WTC11 (cell line): ENCODE measurements around the gene MRPL2. TPM values are rescaled to one million over a fixed set of nuclear protein-coding genes. Genes with fewer than 3 reads are reported as not detected.
A peak's percentile ranks its signal among the peaks of the same experiment; 100 is the strongest.

Experiments used
- ATAC-seq: fragments of 200-7000 bp; cut with Tn5 transposase; 2 replicates; pipeline ENCODE4 v1.10.0; 2021; ENCODE audit warnings: mild to moderate bottlenecking, moderate library complexity
- CTCF ChIA-PET: fragments of 300-600 bp; sonication (Branson Sonifier 250); formaldehyde crosslinking; loops from one replicate; lab custom pipeline; 2021; ENCODE audit warnings: antibody characterized with exemption; lab: Charles Lee
- POLR2A ChIA-PET: fragments of 350-600 bp; sonication (Branson Sonifier 250); formaldehyde crosslinking; loops from one replicate; lab custom pipeline; 2021; ENCODE audit warnings: antibody characterized with exemption; lab: Charles Lee
- DNase-seq: peaks from one replicate; pipeline ENCODE4 v3.0.0; 2021; ENCODE audit warnings: low spot score
- H3K27ac Mint-ChIP-seq: 2 replicates; pipeline ENCODE4 v1.8.0; 2021; ENCODE audit warnings: mixed read lengths
- H3K27me3 Mint-ChIP-seq: 2 replicates; pipeline ENCODE4 v1.8.0; 2021; ENCODE audit warnings: low read depth, mild to moderate bottlenecking, moderate library complexity, mixed read lengths
- H3K36me3 Mint-ChIP-seq: 2 replicates; pipeline ENCODE4 v1.8.0; 2021; ENCODE audit warnings: mixed read lengths
- H3K4me1 Mint-ChIP-seq: 2 replicates; pipeline ENCODE4 v1.8.0; 2022; ENCODE audit warnings: mixed read lengths
- H3K4me3 Mint-ChIP-seq: 2 replicates; pipeline ENCODE4 v1.8.0; 2021; ENCODE audit warnings: mild to moderate bottlenecking, moderate library complexity, mixed read lengths
- H3K9me3 Mint-ChIP-seq: 2 replicates; pipeline ENCODE4 v1.8.0; 2021; ENCODE audit warnings: mixed read lengths
- GABPB1 ChIP-seq: sonication (generic); formaldehyde crosslinking; IDR thresholded peaks from 2 replicates; pipeline ENCODE4 v1.8.1; 2023; ENCODE audit warnings: mild to moderate bottlenecking, missing genetic modification reagents
- GRHL2 ChIP-seq: fragments of 250-450 bp; sonication (Bioruptor Pico); IDR thresholded peaks from 2 replicates; pipeline ENCODE4 v1.8.0; 2022; ENCODE audit warnings: mild to moderate bottlenecking, moderate library complexity; ENCODE audit not compliant: insufficient replicate concordance, severe bottlenecking
- JAZF1 ChIP-seq: fragments of 250-450 bp; sonication (Bioruptor Pico); IDR thresholded peaks from 2 replicates; pipeline ENCODE4 v1.9.0; 2021; ENCODE audit warnings: moderate library complexity, mild to moderate bottlenecking, inconsistent platforms
- MYBL2 ChIP-seq: sonication (generic); formaldehyde crosslinking; IDR thresholded peaks from 2 replicates; pipeline ENCODE4 v1.8.1; 2023; ENCODE audit warnings: mild to moderate bottlenecking, moderate library complexity, missing genetic modification reagents
- NR3C1 ChIP-seq: sonication (generic); formaldehyde crosslinking; conservative IDR thresholded peaks from 2 replicates; pipeline ENCODE4 v1.8.1; 2023; ENCODE audit warnings: low read depth, mild to moderate bottlenecking, missing genetic modification reagents
- PRRX2 ChIP-seq: fragments of 250-450 bp; sonication (Bioruptor Pico); IDR thresholded peaks from 2 replicates; pipeline ENCODE4 v1.8.0; 2021; ENCODE audit warnings: mild to moderate bottlenecking
- SP1 ChIP-seq: sonication (generic); formaldehyde crosslinking; conservative IDR thresholded peaks from 2 replicates; pipeline ENCODE4 v1.8.1; 2022; ENCODE audit warnings: missing genetic modification reagents
- TEAD4 ChIP-seq: sonication (generic); formaldehyde crosslinking; IDR thresholded peaks from 2 replicates; pipeline ENCODE4 v1.8.0; 2022; ENCODE audit warnings: mild to moderate bottlenecking, missing genetic modification reagents
- TP53 ChIP-seq: sonication (generic); formaldehyde crosslinking; IDR thresholded peaks from 2 replicates; pipeline ENCODE4 v1.8.1; 2023; ENCODE audit warnings: mild to moderate bottlenecking, missing genetic modification reagents
- ZNF219 ChIP-seq: sonication (generic); formaldehyde crosslinking; IDR thresholded peaks from 2 replicates; pipeline ENCODE4 v1.8.0; 2023; ENCODE audit warnings: missing genetic modification reagents, mild to moderate bottlenecking, borderline replicate concordance
- ZNF396 ChIP-seq: fragments of 250-450 bp; sonication (Bioruptor Pico); IDR thresholded peaks from 2 replicates; pipeline ENCODE4 v1.8.0; 2021; ENCODE audit warnings: mild to moderate bottlenecking, moderate library complexity, borderline replicate concordance
- ZNF671 ChIP-seq: fragments of 250-450 bp; sonication (Bioruptor Pico); IDR thresholded peaks from 2 replicates; pipeline ENCODE4 v1.8.0; 2021; ENCODE audit warnings: mild to moderate bottlenecking
- total RNA-seq: library from RNA; stranded (reverse); gene quantifications from 3 replicates; pipeline ENCODE4 v1.2.3, GENCODE V29; 2021
- TF ChIP-seq, protein P1 (sequence below): fragments of 250-450 bp; sonication (Bioruptor Pico); IDR thresholded peaks from 2 replicates; pipeline ENCODE4 v1.9.0; 2021; ENCODE audit warnings: moderate library complexity, mild to moderate bottlenecking, inconsistent platforms, borderline replicate concordance
- TF ChIP-seq, protein P2 (sequence below): sonication (generic); formaldehyde crosslinking; IDR thresholded peaks from 2 replicates; pipeline ENCODE4 v1.8.1; 2023; ENCODE audit warnings: mild to moderate bottlenecking, missing genetic modification reagents
- TF ChIP-seq, protein P3 (sequence below): sonication (generic); formaldehyde crosslinking; IDR thresholded peaks from 2 replicates; pipeline ENCODE4 v1.8.1; 2022; ENCODE audit warnings: low read depth, missing genetic modification reagents, borderline replicate concordance
- TF ChIP-seq, protein P4 (sequence below): sonication (generic); formaldehyde crosslinking; conservative IDR thresholded peaks from 2 replicates; pipeline ENCODE4 v1.8.1; 2022; ENCODE audit warnings: mild to moderate bottlenecking, missing genetic modification reagents
- TF ChIP-seq, protein P5 (sequence below): sonication (generic); formaldehyde crosslinking; IDR thresholded peaks from 2 replicates; pipeline ENCODE4 v1.8.0; 2022; ENCODE audit warnings: mild to moderate bottlenecking, missing genetic modification reagents
- TF ChIP-seq, protein P6 (sequence below): sonication (generic); formaldehyde crosslinking; IDR thresholded peaks from 2 replicates; pipeline ENCODE4 v1.8.0; 2023; ENCODE audit warnings: missing genetic modification reagents
- TF ChIP-seq, protein P7 (sequence below): sonication (generic); formaldehyde crosslinking; IDR thresholded peaks from 2 replicates; pipeline ENCODE4 v1.8.1; 2023; ENCODE audit warnings: mild to moderate bottlenecking, missing genetic modification reagents, moderate library complexity
- TF ChIP-seq, protein P8 (sequence below): sonication (generic); formaldehyde crosslinking; IDR thresholded peaks from 2 replicates; pipeline ENCODE4 v1.8.0; 2022; ENCODE audit warnings: mild to moderate bottlenecking, missing genetic modification reagents

The MRPL2 gene
- total RNA-seq, 1 experiment from 2014 or later: 131 TPM

DNA sequence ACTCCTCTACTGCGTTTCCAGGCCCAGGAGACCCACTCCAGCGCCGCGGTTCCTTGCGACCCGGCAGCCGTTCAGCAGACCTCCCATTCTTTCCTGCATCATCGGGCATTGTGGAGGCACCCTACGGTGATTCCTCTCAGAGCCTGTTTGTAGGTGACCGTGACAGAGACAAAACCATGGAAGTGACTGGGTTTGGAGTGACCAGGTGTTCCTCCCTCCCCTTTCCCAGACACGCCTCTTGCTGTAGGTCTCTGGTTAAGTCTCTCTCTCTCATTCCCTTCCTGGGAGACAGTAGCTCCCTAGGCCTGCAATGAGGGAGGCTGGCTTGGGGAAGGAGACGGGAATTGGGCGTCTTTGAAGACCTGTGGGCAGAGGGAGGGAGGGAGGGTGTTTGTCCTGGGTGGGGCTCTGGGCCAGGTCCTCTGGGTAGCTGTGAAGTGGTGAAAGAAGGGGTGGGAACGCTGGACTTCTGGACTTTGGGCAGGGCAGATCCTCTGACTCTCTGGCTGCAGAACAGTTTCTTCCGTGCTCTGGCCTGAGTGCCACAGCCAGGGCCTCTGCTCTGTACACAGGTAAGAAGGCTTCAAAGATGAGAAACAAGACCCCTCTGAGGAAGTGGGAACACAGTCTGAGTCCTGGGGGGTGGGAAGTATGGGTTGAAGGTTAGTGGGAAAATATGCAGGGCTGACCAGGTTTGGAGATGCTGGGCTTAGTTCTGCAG lies 960 bp upstream of the MRPL2 start:
- Mint-ChIP-seq H3K4me3 (peak overlapping the region; percentile 91), H3K4me1 (peaks cover 21% of the 10 kb centered on the region), H3K9me3 (no peaks in the 10 kb centered on the region), H3K36me3 (peaks cover 21% of the 10 kb centered on the region), H3K27me3 (no peaks in the 10 kb centered on the region), H3K27ac (peak overlapping the region; percentile 99)
- ChIA-PET POLR2A (interaction anchor here (1.0 to 1.4 kb wide), 6 partner anchors 17 to 149 kb away, joined by 3 to 9 read pairs (median 6); partner anchors contain the start of genes KLHDC3, MEA1 and PTK7), CTCF (interaction anchor here (1.3 to 3.3 kb wide), 4 partner anchors 83 to 169 kb away, joined by 3 to 24 read pairs (median 4); partner anchors contain the start of gene DNPH1)
- ATAC-seq (peak; percentile 24), DNase-seq (no peak)
- TF ChIP-seq ZNF671 (no peak), JAZF1 (CRISPR knock-in tag) (no peak), GABPB1 (peak; percentile 33; the same call in 1 of the 2 replicates), NR3C1 (CRISPR knock-in tag) (no peak), MYBL2 (CRISPR knock-in tag) (no peak)
- TF ChIP-seq, protein P1, sequence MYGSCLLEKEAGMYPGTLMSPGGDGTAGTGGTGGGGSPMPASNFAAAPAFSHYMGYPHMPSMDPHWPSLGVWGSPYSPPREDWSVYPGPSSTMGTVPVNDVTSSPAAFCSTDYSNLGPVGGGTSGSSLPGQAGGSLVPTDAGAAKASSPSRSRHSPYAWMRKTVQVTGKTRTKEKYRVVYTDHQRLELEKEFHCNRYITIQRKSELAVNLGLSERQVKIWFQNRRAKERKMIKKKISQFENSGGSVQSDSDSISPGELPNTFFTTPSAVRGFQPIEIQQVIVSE (CRISPR knock-in tag): no peak
- TF ChIP-seq, protein P2, sequence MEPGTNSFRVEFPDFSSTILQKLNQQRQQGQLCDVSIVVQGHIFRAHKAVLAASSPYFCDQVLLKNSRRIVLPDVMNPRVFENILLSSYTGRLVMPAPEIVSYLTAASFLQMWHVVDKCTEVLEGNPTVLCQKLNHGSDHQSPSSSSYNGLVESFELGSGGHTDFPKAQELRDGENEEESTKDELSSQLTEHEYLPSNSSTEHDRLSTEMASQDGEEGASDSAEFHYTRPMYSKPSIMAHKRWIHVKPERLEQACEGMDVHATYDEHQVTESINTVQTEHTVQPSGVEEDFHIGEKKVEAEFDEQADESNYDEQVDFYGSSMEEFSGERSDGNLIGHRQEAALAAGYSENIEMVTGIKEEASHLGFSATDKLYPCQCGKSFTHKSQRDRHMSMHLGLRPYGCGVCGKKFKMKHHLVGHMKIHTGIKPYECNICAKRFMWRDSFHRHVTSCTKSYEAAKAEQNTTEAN: no peak

DNA sequence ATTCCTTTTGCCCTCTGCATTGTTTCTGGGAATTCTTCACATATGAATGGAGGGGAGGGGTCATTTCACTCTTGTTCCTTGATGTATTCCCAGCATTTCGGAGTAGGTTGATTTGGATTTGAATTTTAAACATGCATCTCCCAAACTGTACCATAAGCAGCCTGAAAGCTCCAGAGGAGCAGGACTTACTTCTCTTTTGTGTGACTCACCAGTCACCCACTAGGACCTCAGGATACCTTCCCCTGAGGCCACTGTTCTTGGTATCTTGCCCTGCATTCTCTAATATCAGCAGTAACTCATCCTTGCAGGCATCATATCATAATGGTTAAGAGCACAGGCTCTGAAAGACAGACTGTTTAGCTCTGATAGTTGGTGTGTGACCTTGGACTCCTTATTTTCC lies 703 bp downstream of the MRPL2 start:
- H3K27me3 Mint-ChIP-seq: no peaks in the 10 kb centered on the region
- peak overlapping the region; percentile 94 for H3K27ac Mint-ChIP-seq
- H3K36me3 Mint-ChIP-seq: peaks cover 21% of the 10 kb centered on the region
- H3K4me3 Mint-ChIP-seq: peak overlapping the region; percentile 91
- TF ChIP-seq ZNF219 (CRISPR knock-in tag) (no peak), TEAD4 (no peak), GRHL2 (CRISPR knock-in tag) (no peak), TP53 (CRISPR knock-in tag) (no peak), PRRX2 (no peak), SP1 (CRISPR knock-in tag) (no peak), JAZF1 (CRISPR knock-in tag) (no peak), ZNF396 (CRISPR knock-in tag) (no peak)
- TF ChIP-seq, protein P3, sequence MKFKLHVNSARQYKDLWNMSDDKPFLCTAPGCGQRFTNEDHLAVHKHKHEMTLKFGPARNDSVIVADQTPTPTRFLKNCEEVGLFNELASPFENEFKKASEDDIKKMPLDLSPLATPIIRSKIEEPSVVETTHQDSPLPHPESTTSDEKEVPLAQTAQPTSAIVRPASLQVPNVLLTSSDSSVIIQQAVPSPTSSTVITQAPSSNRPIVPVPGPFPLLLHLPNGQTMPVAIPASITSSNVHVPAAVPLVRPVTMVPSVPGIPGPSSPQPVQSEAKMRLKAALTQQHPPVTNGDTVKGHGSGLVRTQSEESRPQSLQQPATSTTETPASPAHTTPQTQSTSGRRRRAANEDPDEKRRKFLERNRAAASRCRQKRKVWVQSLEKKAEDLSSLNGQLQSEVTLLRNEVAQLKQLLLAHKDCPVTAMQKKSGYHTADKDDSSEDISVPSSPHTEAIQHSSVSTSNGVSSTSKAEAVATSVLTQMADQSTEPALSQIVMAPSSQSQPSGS (CRISPR knock-in tag): no peak
- TF ChIP-seq, protein P4, sequence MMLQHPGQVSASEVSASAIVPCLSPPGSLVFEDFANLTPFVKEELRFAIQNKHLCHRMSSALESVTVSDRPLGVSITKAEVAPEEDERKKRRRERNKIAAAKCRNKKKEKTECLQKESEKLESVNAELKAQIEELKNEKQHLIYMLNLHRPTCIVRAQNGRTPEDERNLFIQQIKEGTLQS (CRISPR knock-in tag): no peak
- TF ChIP-seq, protein P5, sequence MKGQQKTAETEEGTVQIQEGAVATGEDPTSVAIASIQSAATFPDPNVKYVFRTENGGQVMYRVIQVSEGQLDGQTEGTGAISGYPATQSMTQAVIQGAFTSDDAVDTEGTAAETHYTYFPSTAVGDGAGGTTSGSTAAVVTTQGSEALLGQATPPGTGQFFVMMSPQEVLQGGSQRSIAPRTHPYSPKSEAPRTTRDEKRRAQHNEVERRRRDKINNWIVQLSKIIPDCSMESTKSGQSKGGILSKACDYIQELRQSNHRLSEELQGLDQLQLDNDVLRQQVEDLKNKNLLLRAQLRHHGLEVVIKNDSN (CRISPR knock-in tag): no peak
- TF ChIP-seq, protein P1 (CRISPR knock-in tag): no peak
- TF ChIP-seq, protein P6, sequence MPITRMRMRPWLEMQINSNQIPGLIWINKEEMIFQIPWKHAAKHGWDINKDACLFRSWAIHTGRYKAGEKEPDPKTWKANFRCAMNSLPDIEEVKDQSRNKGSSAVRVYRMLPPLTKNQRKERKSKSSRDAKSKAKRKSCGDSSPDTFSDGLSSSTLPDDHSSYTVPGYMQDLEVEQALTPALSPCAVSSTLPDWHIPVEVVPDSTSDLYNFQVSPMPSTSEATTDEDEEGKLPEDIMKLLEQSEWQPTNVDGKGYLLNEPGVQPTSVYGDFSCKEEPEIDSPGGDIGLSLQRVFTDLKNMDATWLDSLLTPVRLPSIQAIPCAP (CRISPR knock-in tag): no peak
- TF ChIP-seq, protein P7, sequence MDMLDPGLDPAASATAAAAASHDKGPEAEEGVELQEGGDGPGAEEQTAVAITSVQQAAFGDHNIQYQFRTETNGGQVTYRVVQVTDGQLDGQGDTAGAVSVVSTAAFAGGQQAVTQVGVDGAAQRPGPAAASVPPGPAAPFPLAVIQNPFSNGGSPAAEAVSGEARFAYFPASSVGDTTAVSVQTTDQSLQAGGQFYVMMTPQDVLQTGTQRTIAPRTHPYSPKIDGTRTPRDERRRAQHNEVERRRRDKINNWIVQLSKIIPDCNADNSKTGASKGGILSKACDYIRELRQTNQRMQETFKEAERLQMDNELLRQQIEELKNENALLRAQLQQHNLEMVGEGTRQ (CRISPR knock-in tag): no peak
- TF ChIP-seq, protein P8, sequence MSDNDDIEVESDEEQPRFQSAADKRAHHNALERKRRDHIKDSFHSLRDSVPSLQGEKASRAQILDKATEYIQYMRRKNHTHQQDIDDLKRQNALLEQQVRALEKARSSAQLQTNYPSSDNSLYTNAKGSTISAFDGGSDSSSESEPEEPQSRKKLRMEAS (CRISPR knock-in tag): no peak
- CTCF ChIA-PET: interaction anchor here (1.2 to 3.3 kb wide), 3 partner anchors 18 to 157 kb away, joined by 4 to 24 read pairs (median 6); partner anchors contain the start of gene PTK7
- DNase-seq (no peak), ATAC-seq (no peak)
- POLR2A ChIA-PET: interaction anchor here (0.6 to 1.5 kb wide), 8 partner anchors 36 to 311 kb away, joined by 3 to 8 read pairs (median 5); partner anchors contain the start of gene PPP2R5D
- peaks cover 28% of the 10 kb centered on the region for H3K4me1 Mint-ChIP-seq
- no peaks in the 10 kb centered on the region for H3K9me3 Mint-ChIP-seq
